Breast epithelium (tissue), 3 donors: Measurements from ENCODE around the gene PHAF1.

Experiments
- POLR2AphosphoS5 ChIP-seq, 3 donors: sonication (generic); formaldehyde crosslinking; IDR thresholded peaks; one replicate each; pipeline ENCODE4 v1.6.1; 2017; ENCODE audit warnings: antibody characterized with exemption in 3 of 3
- TF ChIP-seq, protein P1 (sequence below), 3 donors: fragments of 450-650 bp; IDR thresholded peaks; one replicate each; pipeline ENCODE4 v1.5.1; 2016 to 2017; ENCODE audit warnings: antibody characterized with exemption in 3 of 3, mild to moderate bottlenecking in 3 of 3, moderate library complexity in 3 of 3

DNA sequence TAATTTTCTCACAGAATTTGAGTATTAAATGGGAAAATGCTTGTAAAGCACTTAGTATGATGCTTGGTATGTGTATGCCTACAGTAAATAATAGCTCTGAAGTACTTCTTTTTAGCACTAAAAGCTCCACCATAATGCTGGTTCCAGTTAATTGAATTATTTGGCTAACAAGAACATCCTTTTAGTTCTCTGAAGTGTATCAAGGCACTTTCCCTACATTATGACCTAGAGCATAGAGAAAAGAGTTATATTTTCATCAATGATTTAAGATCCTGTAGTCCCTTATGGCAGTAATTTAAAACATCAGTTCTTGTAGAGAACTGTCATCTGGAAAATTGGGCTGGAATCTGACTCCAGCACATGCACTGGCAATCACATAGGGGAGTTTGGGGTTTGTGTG lies 21.9 kb upstream of the PHAF1 start:
- TF ChIP-seq, protein P1, sequence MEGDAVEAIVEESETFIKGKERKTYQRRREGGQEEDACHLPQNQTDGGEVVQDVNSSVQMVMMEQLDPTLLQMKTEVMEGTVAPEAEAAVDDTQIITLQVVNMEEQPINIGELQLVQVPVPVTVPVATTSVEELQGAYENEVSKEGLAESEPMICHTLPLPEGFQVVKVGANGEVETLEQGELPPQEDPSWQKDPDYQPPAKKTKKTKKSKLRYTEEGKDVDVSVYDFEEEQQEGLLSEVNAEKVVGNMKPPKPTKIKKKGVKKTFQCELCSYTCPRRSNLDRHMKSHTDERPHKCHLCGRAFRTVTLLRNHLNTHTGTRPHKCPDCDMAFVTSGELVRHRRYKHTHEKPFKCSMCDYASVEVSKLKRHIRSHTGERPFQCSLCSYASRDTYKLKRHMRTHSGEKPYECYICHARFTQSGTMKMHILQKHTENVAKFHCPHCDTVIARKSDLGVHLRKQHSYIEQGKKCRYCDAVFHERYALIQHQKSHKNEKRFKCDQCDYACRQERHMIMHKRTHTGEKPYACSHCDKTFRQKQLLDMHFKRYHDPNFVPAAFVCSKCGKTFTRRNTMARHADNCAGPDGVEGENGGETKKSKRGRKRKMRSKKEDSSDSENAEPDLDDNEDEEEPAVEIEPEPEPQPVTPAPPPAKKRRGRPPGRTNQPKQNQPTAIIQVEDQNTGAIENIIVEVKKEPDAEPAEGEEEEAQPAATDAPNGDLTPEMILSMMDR (IDR thresholded peaks at IDR 0.05), result no peak
- TF ChIP-seq POLR2AphosphoS5 (IDR thresholded peaks at IDR 0.05), result no peak
